Measurements from ENCODE around the gene UCKL1.

GRCh38 chr20:63952769-63953168, 3.4 kb downstream of the UCKL1 start:
- no peak for TF ChIP-seq POLR2AphosphoS5 (IDR thresholded peaks at IDR 0.05)
- TF ChIP-seq EP300 (IDR thresholded peaks at IDR 0.05) = no peak
- TF ChIP-seq CTCF (IDR thresholded peaks at IDR 0.05) = no peak
